WTC11 (cell line): Measurements from ENCODE around the gene SLC23A2. TPM values are rescaled to one million over a fixed set of nuclear protein-coding genes. Genes with fewer than 3 reads are reported as not detected.
A peak's percentile ranks its signal among the peaks of the same experiment; 100 is the strongest.
"Not testable (repeated sequence)": the region's sequence is repeated elsewhere in the genome, so short reads cannot be mapped to it uniquely, and the experiment has no call there.

Experiments used
- ATAC-seq: fragments of 200-7000 bp; cut with Tn5 transposase; 2 replicates; pipeline ENCODE4 v1.10.0; 2021; ENCODE audit warnings: mild to moderate bottlenecking, moderate library complexity
- CTCF ChIA-PET: fragments of 300-600 bp; sonication (Branson Sonifier 250); formaldehyde crosslinking; loops from one replicate; lab custom pipeline; 2021; ENCODE audit warnings: antibody characterized with exemption; lab: Charles Lee
- POLR2A ChIA-PET: fragments of 350-600 bp; sonication (Branson Sonifier 250); formaldehyde crosslinking; loops from one replicate; lab custom pipeline; 2021; ENCODE audit warnings: antibody characterized with exemption; lab: Charles Lee
- DNase-seq: peaks from one replicate; pipeline ENCODE4 v3.0.0; 2021; ENCODE audit warnings: low spot score
- H3K27ac Mint-ChIP-seq: 2 replicates; pipeline ENCODE4 v1.8.0; 2021; ENCODE audit warnings: mixed read lengths
- H3K27me3 Mint-ChIP-seq: 2 replicates; pipeline ENCODE4 v1.8.0; 2021; ENCODE audit warnings: low read depth, mild to moderate bottlenecking, moderate library complexity, mixed read lengths
- H3K36me3 Mint-ChIP-seq: 2 replicates; pipeline ENCODE4 v1.8.0; 2021; ENCODE audit warnings: mixed read lengths
- H3K4me1 Mint-ChIP-seq: 2 replicates; pipeline ENCODE4 v1.8.0; 2022; ENCODE audit warnings: mixed read lengths
- H3K4me3 Mint-ChIP-seq: 2 replicates; pipeline ENCODE4 v1.8.0; 2021; ENCODE audit warnings: mild to moderate bottlenecking, moderate library complexity, mixed read lengths
- H3K9me3 Mint-ChIP-seq: 2 replicates; pipeline ENCODE4 v1.8.0; 2021; ENCODE audit warnings: mixed read lengths
- E2F4 ChIP-seq: sonication (generic); formaldehyde crosslinking; IDR thresholded peaks from 2 replicates; pipeline ENCODE4 v1.8.1; 2022; ENCODE audit warnings: low read depth, mild to moderate bottlenecking, moderate library complexity, missing genetic modification reagents, borderline replicate concordance
- ESRRA ChIP-seq: sonication (generic); formaldehyde crosslinking; IDR thresholded peaks from 2 replicates; pipeline ENCODE4 v1.8.1; 2022; ENCODE audit warnings: mild to moderate bottlenecking, missing genetic modification reagents, borderline replicate concordance
- FOXP1 ChIP-seq: sonication (generic); formaldehyde crosslinking; IDR thresholded peaks from 2 replicates; pipeline ENCODE4 v1.8.0; 2022; ENCODE audit warnings: missing genetic modification reagents, mild to moderate bottlenecking, moderate library complexity, borderline replicate concordance
- IRF2 ChIP-seq: sonication (generic); formaldehyde crosslinking; IDR thresholded peaks from 2 replicates; pipeline ENCODE4 v1.8.0; 2022; ENCODE audit warnings: low read depth, missing genetic modification reagents, borderline replicate concordance
- KAT7 ChIP-seq: sonication (generic); formaldehyde crosslinking; IDR thresholded peaks from 2 replicates; pipeline ENCODE4 v1.8.1; 2023; ENCODE audit warnings: missing genetic modification reagents, mild to moderate bottlenecking, borderline replicate concordance
- MXD4 ChIP-seq: fragments of 250-450 bp; sonication (Bioruptor Pico); IDR thresholded peaks from 2 replicates; pipeline ENCODE4 v1.8.0; 2021; ENCODE audit warnings: mild to moderate bottlenecking, moderate library complexity, borderline replicate concordance
- NFATC4 ChIP-seq: fragments of 250-450 bp; sonication (Bioruptor Pico); IDR thresholded peaks from 2 replicates; pipeline ENCODE4 v1.9.0; 2021; ENCODE audit warnings: mild to moderate bottlenecking
- PREB ChIP-seq: sonication (generic); formaldehyde crosslinking; IDR thresholded peaks from 2 replicates; pipeline ENCODE4 v1.8.1; 2022; ENCODE audit warnings: mild to moderate bottlenecking, missing genetic modification reagents, moderate library complexity, borderline replicate concordance
- PRRX2 ChIP-seq: fragments of 250-450 bp; sonication (Bioruptor Pico); IDR thresholded peaks from 2 replicates; pipeline ENCODE4 v1.8.0; 2021; ENCODE audit warnings: mild to moderate bottlenecking
- SMAD3 ChIP-seq: sonication (generic); formaldehyde crosslinking; IDR thresholded peaks from 2 replicates; pipeline ENCODE4 v1.8.0; 2022; ENCODE audit warnings: missing genetic modification reagents, mild to moderate bottlenecking, borderline replicate concordance
- TEAD1 ChIP-seq: sonication (generic); formaldehyde crosslinking; IDR thresholded peaks from 2 replicates; pipeline ENCODE4 v1.8.0; 2022; ENCODE audit warnings: mild to moderate bottlenecking, missing genetic modification reagents
- ZNF416 ChIP-seq: fragments of 250-450 bp; sonication (Bioruptor Pico); IDR thresholded peaks from 2 replicates; pipeline ENCODE4 v1.9.0; 2021; ENCODE audit warnings: mild to moderate bottlenecking, inconsistent platforms
- total RNA-seq: library from RNA; stranded (reverse); gene quantifications from 3 replicates; pipeline ENCODE4 v1.2.3, GENCODE V29; 2021
- TF ChIP-seq, protein P1 (sequence below): sonication (generic); formaldehyde crosslinking; IDR thresholded peaks from 2 replicates; pipeline ENCODE4 v1.8.0; 2023; ENCODE audit warnings: missing genetic modification reagents, mild to moderate bottlenecking, borderline replicate concordance
- TF ChIP-seq, protein P2 (sequence below): sonication (generic); formaldehyde crosslinking; IDR thresholded peaks from 2 replicates; pipeline ENCODE4 v1.8.0; 2023; ENCODE audit warnings: mild to moderate bottlenecking, missing genetic modification reagents
- TF ChIP-seq, protein P3 (sequence below): sonication (generic); formaldehyde crosslinking; IDR thresholded peaks from 2 replicates; pipeline ENCODE4 v1.8.1; 2022; ENCODE audit warnings: missing genetic modification reagents, borderline replicate concordance
- TF ChIP-seq, protein P4 (sequence below): fragments of 250-450 bp; sonication (Bioruptor Pico); IDR thresholded peaks from 2 replicates; pipeline ENCODE4 v2.1.2; 2022; ENCODE audit warnings: mild to moderate bottlenecking, moderate library complexity

SLC23A2 gene
- total RNA-seq, 1 experiment from 2014 or later = 14.5 TPM

DNA sequence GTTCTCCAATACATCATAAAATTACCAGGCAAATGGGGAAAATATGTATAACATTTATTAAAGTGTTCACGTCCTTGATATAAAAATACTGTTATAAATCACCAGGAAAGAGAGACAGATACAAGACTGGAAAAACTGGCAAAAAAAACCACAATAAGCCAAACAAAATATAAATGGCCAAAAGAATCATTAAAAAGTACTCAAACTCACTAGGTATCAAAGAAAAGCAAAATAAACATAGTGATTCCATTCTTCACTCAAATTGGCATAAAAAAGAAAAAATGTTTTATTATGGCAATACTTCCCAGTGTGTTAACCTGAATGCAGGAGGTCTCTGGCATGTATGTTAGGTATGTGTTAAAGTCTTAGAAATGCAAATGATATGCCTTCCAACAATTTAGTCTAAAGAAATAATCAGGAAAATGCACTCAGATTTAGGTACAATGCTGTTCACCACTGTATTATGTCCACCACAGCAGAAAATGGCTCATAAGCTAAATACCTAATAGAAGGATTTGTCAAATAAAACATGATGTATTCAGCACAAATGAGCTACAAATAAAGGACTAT is 21.4 kb downstream of the SLC23A2 start:
- DNase-seq = no peak
- no peak overlapping the region for H3K27ac Mint-ChIP-seq
- ChIA-PET CTCF (interaction anchor here (0.7 to 1.2 kb wide), 2 partner anchors 14 to 77 kb away, joined by 3 to 4 read pairs; no protein-coding TSS in a partner anchor), POLR2A (no interaction called here)
- H3K27me3 Mint-ChIP-seq = no peaks in the 10 kb centered on the region
- H3K4me3 Mint-ChIP-seq = no peak overlapping the region
- ATAC-seq = no peak
- H3K36me3 Mint-ChIP-seq = no peaks in the 10 kb centered on the region
- TF ChIP-seq MXD4 (CRISPR knock-in tag) = no peak
- no peak for TF ChIP-seq TEAD1 (CRISPR knock-in tag)
- TF ChIP-seq, protein P1, sequence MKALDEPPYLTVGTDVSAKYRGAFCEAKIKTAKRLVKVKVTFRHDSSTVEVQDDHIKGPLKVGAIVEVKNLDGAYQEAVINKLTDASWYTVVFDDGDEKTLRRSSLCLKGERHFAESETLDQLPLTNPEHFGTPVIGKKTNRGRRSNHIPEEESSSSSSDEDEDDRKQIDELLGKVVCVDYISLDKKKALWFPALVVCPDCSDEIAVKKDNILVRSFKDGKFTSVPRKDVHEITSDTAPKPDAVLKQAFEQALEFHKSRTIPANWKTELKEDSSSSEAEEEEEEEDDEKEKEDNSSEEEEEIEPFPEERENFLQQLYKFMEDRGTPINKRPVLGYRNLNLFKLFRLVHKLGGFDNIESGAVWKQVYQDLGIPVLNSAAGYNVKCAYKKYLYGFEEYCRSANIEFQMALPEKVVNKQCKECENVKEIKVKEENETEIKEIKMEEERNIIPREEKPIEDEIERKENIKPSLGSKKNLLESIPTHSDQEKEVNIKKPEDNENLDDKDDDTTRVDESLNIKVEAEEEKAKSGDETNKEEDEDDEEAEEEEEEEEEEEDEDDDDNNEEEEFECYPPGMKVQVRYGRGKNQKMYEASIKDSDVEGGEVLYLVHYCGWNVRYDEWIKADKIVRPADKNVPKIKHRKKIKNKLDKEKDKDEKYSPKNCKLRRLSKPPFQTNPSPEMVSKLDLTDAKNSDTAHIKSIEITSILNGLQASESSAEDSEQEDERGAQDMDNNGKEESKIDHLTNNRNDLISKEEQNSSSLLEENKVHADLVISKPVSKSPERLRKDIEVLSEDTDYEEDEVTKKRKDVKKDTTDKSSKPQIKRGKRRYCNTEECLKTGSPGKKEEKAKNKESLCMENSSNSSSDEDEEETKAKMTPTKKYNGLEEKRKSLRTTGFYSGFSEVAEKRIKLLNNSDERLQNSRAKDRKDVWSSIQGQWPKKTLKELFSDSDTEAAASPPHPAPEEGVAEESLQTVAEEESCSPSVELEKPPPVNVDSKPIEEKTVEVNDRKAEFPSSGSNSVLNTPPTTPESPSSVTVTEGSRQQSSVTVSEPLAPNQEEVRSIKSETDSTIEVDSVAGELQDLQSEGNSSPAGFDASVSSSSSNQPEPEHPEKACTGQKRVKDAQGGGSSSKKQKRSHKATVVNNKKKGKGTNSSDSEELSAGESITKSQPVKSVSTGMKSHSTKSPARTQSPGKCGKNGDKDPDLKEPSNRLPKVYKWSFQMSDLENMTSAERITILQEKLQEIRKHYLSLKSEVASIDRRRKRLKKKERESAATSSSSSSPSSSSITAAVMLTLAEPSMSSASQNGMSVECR (CRISPR knock-in tag) = no peak
- TF ChIP-seq NFATC4 (CRISPR knock-in tag) = no peak
- TF ChIP-seq ZNF416 (CRISPR knock-in tag) = no peak
- TF ChIP-seq KAT7 (CRISPR knock-in tag) = no peak
- TF ChIP-seq, all 79 proteins: peak for 0
- Mint-ChIP-seq H3K4me1 (peaks cover 23% of the 10 kb centered on the region), H3K9me3 (no peaks in the 10 kb centered on the region)

DNA sequence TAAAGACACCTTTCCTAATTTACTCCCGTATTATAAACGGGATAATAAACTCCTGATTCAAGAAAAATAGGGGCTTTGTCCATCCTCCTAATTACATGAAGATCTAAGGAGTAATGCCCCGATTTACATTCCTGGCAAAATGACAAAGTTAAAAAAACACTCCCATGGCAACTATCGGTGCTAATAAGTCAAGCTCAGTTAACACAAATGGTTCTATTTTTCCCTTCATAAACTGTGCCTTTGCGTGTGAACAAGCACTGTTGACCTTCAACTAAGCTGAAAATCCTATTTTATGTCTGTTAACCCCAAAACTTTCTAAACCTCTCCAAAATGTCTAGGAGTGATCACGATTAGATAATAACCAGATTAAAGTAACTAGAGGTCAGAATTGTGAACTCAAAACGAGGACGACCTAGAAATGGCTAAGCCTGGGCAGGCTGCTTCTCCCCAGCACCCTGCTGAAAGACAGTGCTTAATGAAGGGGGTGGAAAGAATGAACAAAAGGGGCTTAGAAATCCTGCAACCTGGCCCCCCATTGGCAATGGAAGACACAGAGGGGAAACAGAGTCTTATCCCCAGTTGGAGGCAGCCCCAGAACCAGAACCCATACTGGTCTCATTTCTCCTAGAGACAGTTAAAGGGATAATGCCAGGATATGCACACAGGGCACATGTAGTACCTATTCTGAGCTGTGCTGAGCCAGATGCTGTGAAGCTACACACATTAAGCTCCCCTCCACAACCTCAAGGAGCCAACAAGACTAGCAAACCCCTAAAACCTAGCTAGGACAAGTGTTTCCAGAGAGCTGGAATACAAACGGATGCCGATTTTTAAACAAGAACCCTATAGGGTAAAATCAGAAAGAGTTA is 23.0 kb downstream of the SLC23A2 start:
- Mint-ChIP-seq H3K4me1 (peaks cover 30% of the 10 kb centered on the region), H3K27ac (peak overlapping the region; percentile 79), H3K36me3 (no peaks in the 10 kb centered on the region)
- ATAC-seq (peak; percentile 81), DNase-seq (no peak)
- TF ChIP-seq, protein P2, sequence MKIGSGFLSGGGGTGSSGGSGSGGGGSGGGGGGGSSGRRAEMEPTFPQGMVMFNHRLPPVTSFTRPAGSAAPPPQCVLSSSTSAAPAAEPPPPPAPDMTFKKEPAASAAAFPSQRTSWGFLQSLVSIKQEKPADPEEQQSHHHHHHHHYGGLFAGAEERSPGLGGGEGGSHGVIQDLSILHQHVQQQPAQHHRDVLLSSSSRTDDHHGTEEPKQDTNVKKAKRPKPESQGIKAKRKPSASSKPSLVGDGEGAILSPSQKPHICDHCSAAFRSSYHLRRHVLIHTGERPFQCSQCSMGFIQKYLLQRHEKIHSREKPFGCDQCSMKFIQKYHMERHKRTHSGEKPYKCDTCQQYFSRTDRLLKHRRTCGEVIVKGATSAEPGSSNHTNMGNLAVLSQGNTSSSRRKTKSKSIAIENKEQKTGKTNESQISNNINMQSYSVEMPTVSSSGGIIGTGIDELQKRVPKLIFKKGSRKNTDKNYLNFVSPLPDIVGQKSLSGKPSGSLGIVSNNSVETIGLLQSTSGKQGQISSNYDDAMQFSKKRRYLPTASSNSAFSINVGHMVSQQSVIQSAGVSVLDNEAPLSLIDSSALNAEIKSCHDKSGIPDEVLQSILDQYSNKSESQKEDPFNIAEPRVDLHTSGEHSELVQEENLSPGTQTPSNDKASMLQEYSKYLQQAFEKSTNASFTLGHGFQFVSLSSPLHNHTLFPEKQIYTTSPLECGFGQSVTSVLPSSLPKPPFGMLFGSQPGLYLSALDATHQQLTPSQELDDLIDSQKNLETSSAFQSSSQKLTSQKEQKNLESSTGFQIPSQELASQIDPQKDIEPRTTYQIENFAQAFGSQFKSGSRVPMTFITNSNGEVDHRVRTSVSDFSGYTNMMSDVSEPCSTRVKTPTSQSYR (CRISPR knock-in tag) = no peak
- no peak for TF ChIP-seq PRRX2 (CRISPR knock-in tag)
- TF ChIP-seq FOXP1 = no peak
- no peak for TF ChIP-seq IRF2 (CRISPR knock-in tag)
- TF ChIP-seq, protein P3, sequence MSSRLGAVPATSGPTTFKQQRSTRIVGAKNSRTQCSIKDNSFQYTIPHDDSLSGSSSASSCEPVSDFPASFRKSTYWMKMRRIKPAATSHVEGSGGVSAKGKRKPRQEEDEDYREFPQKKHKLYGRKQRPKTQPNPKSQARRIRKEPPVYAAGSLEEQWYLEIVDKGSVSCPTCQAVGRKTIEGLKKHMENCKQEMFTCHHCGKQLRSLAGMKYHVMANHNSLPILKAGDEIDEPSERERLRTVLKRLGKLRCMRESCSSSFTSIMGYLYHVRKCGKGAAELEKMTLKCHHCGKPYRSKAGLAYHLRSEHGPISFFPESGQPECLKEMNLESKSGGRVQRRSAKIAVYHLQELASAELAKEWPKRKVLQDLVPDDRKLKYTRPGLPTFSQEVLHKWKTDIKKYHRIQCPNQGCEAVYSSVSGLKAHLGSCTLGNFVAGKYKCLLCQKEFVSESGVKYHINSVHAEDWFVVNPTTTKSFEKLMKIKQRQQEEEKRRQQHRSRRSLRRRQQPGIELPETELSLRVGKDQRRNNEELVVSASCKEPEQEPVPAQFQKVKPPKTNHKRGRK = no peak
- no peak for TF ChIP-seq E2F4 (CRISPR knock-in tag)
- no peak for TF ChIP-seq PREB (CRISPR knock-in tag)
- no peak for TF ChIP-seq ESRRA
- no peak for TF ChIP-seq SMAD3 (CRISPR knock-in tag)
- TF ChIP-seq, protein P4, sequence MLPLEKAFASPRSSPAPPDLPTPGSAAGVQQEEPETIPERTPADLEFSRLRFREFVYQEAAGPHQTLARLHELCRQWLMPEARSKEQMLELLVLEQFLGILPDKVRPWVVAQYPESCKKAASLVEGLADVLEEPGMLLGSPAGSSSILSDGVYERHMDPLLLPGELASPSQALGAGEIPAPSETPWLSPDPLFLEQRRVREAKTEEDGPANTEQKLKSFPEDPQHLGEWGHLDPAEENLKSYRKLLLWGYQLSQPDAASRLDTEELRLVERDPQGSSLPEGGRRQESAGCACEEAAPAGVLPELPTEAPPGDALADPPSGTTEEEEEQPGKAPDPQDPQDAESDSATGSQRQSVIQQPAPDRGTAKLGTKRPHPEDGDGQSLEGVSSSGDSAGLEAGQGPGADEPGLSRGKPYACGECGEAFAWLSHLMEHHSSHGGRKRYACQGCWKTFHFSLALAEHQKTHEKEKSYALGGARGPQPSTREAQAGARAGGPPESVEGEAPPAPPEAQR (CRISPR knock-in tag) = no peak
- TF ChIP-seq, all 79 proteins: peak for 0
- no peaks in the 10 kb centered on the region for H3K27me3 Mint-ChIP-seq
- CTCF ChIA-PET = interaction anchor here (0.6 to 1.1 kb wide), 2 partner anchors 78 to 238 kb away, joined by 4 to 5 read pairs; no protein-coding TSS in a partner anchor
- no peak overlapping the region for H3K4me3 Mint-ChIP-seq
- no peaks in the 10 kb centered on the region for H3K9me3 Mint-ChIP-seq
- POLR2A ChIA-PET = interaction anchor here (0.5 kb wide), 1 partner anchor 61 kb away, joined by 5 read pairs; no protein-coding TSS in a partner anchor

DNA sequence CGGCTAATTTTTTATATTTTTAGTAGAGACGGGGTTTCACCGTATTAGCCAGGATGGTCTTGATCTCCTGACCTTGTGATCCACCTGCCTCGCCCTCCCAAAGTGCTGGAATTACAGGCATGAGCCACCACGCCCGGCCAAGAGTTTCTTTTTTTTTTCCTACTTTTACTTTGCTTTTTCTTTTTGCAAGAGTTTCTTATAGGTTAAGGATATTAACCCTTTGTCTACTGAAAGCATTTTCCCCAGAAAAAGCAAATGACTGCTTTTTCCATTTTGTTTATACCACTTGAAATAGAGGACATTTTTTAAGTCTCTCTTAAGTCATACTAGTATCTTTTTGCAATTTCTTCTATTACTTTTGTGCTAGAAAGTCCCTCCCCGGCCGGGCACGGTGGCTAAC is 25.3 kb downstream of the SLC23A2 start:
- DNase-seq, H3K27ac Mint-ChIP-seq, H3K36me3 Mint-ChIP-seq, H3K4me3 Mint-ChIP-seq, POLR2A ChIA-PET, ATAC-seq, H3K9me3 Mint-ChIP-seq, H3K27me3 Mint-ChIP-seq, CTCF ChIA-PET: not testable (repeated sequence)
- peaks cover 27% of the 10 kb centered on the region for H3K4me1 Mint-ChIP-seq
